Stimulated activated CD4-positive, alpha-beta T cell treated with anti-CD3 and anti-CD28 coated beads, TNF-alpha, amount 100 ng/mL, for 1 hour (primary cell): ENCODE measurements around the gene PLA2G15.

Experiments used
- DNase-seq, 3 donors: peaks; one replicate each; pipeline ENCODE4 v3.0.0-alpha.2; 2020; ENCODE audit warnings: low read depth in 3 of 3, low spot score in 1 of 3

Gene PLA2G15

DNA sequence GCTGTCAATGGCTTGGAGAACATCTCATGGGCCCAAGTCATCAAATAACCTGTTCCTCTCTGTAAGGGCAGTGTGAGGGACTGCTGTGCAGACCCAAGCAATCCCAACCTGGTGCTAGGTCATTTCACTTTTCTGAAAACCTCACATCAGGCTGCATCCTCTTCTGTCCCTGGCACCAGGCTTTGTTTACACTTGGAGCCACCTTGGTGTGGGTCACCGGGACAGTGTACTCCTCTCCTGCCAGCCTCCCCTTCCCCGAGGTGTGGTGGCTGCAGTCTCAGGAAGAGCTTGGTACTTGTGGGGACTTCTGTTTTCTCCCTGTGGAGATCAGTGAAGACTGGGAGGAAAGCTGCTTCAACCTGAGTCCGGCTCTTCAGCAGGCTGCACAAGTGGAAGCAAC, 53.1 kb downstream of the PLA2G15 start:
- DNase-seq = no peak

DNA sequence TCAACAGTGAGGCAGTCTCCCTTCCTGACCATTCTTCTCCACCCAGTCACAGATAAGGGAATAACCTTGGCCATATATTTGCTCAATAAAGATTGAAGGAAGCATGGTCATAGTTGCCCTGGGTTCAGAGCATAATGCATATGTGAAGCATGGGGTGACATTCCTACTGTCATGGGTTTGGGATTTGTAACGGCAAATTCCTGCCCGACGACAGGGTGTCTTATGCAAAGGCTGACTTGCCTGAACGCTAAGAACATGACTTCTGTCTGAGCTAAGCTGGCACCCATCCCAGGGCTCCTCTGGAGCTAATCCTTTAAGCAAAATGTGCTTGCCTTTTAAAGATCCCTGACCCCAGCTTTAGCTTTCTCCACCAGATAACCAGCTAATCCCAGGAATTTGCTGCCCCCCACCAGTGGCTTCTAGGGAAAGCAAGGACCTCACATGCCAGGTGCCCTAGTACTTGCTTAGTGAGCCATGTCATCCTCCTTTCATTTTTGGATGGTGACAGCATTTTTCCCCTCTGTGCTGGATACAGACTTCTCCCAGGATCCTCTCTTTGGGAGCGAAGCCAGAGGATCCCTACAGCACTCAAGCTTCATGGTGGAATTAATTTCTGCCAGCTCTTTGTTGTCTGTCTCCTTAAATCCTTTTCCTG, 53.9 kb downstream of the PLA2G15 start:
- DNase-seq = no peak

DNA sequence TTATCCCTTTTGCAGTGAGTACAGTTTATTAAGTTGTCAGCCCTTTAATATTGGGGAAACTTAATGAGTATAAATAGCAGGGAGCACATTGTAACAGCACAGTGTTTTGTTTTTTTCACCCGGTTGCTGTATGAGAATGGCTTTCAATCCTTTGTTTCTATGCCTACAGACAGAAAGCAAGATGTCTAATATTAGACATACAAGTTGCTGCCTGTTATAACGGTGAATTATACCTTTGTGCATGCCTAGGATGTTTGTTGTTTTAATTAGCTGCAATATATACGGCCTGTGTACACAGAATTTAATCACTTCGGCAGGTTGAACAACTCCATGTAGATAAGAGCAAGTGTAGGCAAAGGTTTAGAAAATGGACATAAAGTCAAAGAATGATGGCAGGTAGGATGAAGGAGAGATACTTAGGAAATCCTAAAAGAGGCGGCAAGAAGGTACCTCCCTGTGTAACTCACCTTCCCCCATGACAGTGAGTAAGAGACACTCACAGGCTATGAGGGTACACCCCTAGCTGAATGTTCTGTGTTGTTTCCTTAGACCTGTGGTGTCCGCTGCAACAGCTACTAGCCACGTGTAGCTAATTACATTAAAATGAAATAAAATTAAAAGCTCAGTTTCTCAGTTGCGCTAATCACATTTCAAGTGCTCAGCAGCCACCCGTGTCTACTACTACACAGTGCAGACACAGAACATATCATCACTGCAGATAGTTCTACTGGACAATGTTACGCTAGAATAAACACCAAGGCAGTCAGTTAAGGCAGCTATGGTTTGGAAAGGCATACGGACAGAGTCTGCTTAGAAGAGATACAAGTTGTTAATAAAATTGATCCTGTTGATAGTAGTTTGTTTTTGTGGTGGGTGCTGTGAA, 54.6 kb downstream of the PLA2G15 start:
- DNase-seq = no peak

DNA sequence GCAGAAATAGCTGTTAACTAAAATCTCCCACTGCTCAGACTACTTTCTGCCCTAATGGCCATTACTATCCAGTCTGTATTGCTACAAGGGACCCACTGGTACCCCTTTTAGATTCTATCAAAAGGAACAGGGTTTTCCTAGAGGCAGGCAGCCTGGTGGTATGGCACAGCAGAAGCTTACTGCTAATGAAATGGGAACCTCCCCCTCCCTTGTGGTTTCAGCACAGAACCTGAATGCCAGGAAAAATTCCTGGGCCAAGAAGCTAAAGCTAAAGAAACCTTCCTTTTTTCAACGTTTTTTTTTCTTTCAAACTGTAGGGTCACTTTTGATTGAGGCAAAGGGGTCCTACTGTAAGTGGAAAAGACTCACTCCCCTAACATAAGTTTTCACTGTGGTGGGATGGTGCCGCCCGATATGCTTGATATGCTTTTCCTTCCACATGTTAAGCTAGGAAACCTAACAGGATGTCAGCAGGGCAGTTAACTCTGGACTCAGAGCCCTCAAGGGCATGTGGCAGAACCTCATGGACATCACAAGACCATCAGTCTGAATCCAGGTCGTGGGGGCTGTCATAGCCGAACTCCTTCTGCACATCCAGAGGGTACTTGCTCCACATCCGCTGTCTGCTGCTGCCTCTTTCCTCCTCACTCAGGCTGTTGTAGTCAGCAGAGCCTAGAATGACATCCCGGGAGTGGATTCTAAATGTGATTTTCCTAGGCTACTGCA, 55.7 kb downstream of the PLA2G15 start:
- DNase-seq = no peak

DNA sequence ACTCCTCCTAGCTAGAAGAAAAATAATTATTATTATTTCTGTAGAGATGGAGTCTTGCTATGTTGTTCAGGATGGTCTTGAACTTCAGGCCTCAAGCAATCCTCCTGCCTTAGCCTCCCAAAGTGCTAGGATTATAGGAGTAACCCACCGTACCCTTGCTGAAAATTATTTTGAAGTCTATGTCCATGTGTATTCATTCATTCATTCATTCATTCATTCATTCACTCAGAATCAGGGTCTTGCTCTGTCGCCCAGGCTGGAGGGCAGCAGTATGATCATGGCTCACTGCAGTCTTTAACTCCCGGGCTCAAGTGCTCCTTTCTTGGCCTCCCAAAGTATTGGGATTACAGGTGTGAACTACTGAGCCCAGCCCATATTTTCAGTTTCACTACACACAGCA, 61.5 kb downstream of the PLA2G15 start:
- DNase-seq = no peak

DNA sequence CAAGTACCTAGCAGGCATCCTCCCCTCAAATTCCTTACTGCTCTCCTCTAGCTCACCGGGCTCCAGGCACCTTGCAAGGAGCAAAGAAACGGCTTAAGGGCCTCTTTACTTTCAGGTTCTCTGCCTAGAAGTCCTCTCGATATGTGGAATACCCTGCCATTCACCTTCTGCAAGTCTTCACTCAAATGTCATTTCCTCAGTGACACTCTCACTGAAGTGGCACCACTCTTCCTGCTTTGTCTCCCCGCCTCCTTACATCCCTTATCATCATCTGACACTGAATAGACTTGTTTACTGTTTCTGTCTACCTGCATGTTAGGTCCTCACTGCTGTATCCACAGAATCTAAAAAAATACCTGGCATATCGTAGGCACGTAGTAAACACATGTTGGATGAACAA, 64.6 kb downstream of the PLA2G15 start:
- no peak for DNase-seq

DNA sequence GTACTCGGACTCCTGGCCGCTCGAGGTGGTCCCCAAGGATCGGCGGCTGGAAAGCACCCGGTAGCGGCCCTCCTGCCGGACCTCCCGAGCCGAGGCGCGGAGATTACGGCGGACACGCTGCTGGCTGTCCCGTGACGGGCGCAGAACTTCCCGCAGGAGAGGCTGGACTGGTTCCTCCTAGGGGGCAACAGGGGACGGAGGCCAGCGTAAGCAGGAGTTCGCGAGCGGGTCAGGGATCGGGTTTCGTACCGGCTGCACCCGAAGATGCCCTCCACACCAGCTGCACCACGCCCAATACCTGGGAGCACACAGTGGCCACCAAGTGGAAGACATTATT, 65.2 kb downstream of the PLA2G15 start:
- DNase-seq = peak in 1 of 3 donors; percentile 4
